ENCODE results near the gene FOXL3.
"Not testable (repeated sequence)": the region's sequence is repeated elsewhere in the genome, so short reads cannot be mapped to it uniquely, and the experiment has no call there.

The FOXL3 gene

DNA sequence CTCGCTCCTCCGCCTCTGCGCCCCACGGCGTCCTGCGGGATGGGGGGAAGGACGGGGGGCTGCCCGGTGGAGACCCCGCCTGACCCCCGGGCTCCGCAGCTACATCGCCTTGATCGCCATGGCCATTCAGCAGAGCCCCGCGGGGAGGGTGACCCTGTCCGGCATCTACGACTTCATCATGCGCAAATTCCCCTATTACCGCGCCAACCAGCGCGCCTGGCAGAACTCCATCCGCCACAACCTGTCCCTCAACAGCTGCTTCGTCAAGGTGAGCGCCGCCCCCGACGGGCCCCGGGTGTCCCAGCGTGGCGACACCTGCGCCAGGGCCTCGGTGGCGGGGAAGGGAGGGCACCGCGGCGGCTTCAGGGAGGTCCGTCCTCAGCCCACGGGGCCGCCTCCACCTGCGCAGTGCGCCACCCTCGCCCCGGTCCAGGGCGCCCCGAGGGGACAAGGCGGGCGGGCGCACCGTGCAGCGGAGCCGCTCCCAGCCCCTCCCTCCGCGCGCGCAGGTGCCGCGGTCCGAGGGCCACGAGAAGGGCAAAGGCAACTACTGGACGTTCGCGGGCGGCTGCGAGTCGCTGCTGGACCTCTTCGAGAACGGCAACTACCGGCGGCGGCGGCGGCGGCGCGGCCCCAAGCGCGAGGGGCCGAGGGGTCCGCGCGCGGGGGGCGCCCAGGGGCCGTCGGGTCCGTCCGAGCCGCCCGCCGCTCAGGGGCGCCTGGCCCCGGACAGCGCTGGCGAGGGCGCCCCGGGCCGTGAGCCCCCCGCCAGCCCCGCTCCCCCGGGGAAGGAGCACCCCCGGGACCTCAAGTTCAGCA lies 793 bp downstream of the FOXL3 start:
- DNase-seq: no peak

DNA sequence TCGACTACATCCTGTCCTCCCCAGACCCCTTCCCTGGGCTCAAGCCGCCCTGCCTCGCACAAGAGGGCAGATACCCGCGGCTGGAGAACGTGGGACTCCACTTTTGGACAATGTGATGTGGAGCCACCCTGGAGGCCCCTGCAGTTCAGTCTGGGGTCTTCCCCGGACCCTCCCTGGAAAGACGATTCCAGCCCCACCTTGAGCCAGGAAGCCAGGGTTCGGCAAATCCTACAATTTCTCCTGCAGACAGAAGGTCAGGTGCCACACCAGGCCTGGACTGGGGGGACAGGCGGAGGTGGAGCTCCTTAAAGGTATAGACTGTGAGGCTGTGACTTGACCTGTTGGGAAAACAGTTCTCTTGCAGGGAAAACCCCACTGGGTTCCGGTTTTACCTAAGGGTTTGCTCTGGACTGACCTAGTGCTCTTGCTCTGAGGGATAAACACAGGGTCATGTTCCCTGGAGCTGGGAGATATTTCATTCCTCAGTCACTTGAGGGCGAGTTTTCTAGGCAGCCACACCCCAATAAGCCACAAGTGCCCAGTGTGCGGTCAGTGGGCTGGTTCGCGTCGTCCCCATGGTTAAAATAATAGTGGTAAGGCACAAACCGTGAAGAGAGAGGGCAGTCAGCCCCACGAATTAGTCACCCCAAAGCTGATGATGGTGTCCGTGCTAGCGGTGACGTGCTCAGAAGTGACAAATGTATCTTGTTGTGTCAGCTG lies 1.6 kb downstream of the FOXL3 start:
- no peak for DNase-seq

DNA sequence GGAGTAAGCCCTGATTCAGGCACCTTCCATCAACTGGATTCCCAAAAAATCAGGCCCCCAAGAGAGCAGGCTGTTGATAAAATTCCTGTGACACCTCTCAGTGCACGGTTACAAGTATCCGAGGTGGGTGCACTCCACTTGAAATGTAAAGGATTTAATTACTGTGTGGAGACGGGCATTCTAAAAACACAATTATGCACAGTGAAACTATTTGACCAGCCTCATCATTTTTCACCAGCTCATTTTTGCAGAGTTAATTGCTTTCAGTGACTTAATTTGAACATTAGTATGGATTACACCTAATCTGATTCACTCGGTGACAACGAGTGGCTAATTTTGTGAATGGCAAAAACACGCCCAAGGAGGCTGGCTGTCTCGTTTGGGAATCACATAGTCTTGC lies 2.3 kb downstream of the FOXL3 start:
- DNase-seq: no peak

DNA sequence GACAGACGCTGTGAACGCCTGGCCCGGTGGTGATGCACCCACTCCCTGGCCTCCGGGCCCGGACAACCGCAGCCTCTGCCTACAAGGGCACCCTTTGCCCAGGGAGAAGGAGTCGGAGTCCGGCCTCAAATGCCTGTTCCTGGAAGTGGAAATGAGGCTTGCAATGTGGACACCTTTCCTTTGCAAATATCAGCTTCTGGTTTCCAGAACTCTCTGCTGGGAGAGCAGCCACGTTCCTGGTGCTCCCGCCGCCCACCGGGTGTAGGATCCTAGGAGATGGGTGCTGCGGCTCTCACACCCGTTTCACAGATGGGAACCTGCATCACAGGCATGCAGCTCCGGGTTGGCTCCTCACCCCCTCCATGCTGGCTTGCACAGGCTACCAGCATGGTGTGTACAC lies 2.9 kb downstream of the FOXL3 start:
- DNase-seq: no peak

DNA sequence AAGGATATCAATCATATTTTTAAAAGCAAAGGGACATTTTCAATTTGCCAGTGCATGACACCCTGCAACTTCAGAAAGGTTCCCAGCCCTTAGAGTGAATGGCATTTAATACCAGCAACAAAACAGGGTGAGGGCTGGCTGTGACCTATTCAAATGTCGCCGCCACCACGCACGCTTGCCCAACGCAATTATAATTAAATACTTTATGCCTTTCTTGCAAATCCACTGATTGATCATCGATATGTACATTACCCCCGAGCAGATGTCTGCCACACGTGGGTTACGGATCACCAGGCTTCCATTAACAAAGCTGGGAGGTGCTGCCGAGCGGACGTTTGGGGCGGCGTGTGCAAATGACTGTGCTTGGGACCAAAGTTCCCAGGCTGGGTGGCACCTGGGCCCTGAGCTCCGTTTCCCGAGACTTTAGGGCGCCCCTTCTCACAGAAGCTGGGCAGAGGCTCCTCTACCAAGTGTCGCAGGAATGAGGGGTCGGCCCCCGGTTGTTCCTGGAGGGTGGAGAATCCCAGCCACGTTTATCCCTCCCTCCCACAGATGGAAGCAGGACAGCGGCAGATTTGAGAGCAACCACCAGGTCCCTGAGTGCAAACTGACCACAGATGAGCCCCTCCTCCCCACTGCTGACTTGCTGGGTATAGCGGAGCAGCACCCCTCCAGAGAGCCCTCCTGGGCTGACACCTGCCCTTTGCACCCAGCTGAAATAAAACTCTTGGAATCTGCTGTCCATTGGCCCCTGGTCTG lies 3.9 kb downstream of the FOXL3 start:
- no peak for DNase-seq

DNA sequence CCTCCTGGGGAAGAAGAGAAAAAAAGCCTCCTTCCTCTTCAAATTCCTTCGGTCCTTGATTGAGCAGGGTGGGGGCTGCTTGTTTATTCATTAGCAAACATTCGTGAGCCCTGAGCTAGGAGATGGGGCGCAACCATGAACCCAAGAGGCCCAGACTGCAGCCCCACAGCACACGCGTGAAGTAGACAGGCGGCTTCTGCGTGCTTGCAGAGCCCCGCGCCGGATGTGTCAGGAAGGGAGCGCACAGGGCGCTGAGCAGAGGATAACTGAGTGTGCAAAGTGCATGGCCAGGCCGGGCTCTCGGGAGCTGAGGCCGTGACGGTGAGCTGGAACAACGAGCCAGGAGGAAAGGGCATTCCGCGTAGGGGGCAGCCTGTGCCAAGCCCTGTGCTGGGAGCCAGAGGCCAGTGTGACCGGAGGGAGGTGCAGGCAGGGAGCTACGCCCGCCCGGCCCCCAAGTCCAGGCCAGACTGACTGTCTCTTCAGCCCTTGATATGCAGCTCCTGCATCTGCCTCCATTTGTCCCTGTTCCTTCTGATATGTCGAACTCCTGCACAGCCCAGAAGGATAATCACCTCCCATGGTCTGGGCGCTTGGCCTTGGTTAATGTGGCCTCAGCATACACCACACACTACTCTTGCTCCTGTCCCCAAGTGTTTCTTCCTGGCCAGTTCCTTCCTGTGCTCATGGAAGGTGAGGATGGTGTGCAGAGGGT lies 4.6 kb downstream of the FOXL3 start:
- DNase-seq: no peak

DNA sequence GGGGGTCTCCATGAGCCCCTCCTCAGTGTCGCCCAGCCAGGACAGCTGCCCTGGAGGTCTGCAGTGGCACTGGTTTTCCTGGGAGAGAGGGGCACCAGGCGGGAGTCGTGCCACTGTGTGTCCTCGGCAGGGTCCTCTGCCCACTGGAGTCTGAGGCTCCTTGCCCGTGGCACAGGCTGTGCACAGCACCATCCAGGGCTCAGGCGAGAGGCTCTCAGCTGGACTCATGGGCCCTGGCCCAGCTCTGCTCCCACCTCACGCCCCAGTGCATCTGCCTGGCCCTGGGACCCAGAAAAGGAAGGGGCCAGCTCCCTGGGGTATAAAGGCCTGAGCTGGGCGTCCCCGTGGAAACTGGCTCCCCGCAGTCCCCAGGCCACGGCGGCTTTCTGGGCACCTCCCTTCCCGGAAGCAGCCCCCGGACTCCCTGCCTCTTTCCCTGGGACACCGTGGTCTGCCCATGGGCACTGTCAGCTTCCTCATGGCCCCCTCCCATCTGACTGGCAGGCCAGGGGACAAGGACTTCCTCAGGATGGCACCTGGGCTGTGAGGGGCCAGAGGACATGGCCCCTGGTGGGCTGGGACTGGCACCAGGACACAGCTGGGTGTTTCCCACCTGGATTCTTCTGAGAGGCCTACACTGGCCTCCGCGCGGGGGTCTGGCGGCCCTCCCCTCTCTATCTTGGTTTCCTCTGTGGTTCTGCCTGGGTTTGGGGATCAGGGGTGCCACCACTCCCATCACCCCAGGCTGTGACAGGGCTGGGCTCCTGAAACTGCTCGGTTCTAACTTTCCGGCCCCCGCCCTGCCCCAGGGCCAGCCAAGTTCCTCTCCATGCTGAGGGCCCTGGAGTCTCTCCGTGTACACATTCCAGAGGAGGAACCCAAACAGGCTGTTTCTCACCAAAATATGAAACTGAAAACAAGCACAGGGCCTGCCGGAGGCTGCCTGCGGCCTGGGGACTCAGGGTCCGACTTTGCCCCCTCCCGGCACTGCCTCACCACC lies 5.5 kb downstream of the FOXL3 start:
- no peak for DNase-seq

DNA sequence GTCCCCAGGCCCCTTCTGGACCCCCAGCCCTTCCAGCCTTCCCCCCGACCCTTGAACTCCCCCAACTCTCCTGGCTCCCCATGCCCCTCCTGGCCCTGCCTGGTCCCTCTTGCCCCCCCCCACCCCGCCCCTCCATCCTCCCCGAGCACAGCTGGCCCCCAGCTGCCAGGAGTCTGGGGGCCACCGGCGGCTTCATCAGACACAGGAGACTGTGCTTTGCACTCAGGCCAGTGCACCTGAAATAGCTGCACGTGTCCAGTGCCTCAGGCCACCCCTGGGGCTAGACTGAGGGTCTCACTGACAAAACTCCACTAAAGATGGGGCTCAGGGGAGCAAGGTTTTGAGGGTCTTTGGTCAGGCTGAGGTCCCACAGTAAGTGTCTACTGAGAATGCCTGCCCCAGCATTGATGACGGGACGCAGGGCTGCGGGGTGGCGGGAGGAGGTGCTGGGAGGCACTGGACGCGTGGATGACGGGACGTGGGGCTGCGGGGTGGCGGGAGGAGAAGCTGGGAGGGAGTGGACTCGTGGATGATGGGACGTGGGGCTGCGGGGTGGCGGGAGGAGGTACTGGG lies 6.5 kb downstream of the FOXL3 start:
- DNase-seq: no peak

DNA sequence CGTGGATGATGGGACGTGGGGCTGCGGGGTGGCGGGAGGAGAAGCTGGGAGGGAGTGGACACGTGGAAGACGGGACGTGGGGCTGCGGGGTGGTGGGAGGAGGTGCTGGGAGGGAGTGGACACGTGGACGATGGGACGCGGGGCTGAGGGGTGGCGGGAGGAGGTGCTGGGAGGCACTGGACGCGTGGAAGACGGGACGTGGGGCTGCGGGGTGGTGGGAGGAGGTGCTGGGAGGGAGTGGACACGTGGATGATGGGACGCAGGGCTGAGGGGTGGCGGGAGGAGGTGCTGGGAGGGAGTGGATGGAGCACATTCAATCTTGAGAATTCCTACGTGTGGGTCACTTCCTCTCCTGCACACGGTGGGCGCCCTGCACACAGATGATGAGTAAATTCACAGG lies 7.2 kb downstream of the FOXL3 start:
- not testable (repeated sequence) for DNase-seq

DNA sequence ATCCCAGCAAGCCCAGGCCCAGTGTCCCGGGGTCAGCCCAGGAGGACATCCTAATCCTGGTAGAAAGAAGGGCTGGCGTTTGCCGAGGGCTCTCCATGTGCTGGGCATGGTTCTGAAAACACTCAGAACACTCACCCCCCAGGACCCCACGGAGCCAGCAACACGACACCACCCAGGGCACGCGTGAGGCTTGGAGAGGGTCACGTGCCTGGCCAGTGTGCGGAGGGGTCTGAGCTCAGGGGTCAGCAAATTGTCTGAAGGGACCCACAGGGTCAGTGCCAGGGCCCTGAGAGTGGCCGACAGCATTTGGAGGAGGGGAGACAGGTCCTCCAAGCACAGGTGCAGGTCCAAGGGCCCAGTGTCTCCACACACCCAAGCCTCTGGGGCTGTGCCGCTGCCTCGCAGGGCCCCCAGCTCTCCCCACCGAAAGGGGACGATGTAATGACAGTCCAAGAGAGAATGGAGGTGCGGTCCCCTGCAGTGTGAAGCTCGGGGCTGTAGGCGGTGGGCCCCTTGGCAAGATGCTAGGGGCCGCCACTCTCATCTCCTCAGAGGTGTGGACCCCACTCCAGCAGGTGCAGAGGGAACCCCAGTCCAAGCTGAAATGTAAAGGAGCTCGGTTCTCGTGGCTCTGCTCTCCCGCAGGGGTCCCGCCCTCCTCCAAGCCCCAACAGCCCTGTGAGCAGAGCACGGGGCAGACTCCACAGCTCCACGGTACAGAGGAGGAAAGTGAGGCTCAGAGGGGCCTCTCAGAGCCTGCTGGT lies 7.8 kb downstream of the FOXL3 start:
- no peak for DNase-seq

DNA sequence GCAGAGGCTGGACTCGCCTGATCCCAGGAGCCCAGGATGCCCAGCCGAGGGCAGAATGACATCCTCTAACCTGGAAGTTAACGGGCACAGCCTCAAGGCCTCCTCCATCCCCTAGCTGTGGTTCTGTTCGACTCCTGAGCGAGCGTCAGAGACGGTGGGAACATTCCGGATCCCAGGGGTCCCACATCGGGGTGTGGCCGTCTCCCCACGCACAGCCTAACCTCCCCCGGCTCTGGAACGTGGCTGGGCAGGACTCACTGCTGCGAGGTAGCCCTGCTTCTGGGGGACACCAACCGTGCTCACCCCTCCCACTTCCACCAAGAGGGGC lies 8.4 kb downstream of the FOXL3 start:
- DNase-seq: no peak

DNA sequence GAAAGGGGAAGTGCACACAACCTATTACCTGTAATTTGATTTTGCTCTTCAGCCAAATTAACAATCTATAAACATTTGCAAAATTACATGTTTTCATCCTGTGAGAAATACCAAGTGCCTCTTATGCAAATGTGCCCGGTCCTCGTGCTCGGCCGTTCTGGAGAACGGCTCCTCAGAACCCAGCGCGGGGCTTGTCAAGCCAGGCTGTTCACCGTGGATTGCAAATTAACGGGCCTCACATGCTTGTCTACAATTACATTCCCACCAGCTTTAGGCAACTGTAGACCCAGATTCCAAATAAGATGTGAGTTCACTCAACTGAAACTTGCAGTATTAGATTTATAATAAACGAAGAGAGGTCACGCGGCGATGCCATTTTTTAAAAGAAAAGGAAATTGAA lies 8.8 kb downstream of the FOXL3 start:
- no peak for DNase-seq

DNA sequence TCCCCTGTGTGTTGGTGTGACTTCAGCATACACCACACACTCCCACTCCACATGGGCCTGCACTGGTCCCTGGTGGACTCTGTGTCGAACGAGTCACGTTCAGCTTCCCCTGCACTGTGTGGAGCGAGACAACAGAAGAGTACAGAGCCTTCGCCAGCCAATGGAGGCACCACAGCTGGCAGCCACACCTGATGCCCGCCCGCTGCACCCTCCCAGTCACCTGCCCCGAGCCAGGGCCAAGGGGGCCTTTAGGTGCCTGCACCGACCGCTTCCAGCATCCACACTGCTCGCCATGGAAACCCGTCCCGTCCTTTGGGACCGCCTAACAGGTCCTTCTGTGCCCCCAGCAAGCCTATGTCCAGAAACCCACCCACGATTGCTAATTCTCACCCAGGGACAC lies 9.2 kb downstream of the FOXL3 start:
- no peak for DNase-seq

DNA sequence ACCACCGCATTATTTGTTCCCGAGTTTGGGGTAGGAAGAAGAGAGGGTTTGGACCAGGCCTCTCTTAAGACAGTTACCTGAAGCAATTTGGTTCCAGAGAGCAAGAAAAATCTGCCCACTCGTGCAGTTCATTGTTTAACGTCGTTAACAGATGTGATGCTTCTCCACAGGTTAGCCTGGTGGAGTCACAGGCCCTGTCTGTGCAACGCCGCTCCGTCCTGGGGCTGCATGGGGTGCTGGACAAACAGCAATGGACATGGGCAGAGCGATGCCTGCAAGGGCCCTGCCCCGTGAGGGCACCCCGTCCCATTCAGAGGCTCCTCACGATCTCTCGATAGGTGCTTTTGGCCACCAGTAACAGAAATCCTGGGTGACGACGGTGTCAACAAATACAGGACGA lies 9.7 kb downstream of the FOXL3 start:
- no peak for DNase-seq

DNA sequence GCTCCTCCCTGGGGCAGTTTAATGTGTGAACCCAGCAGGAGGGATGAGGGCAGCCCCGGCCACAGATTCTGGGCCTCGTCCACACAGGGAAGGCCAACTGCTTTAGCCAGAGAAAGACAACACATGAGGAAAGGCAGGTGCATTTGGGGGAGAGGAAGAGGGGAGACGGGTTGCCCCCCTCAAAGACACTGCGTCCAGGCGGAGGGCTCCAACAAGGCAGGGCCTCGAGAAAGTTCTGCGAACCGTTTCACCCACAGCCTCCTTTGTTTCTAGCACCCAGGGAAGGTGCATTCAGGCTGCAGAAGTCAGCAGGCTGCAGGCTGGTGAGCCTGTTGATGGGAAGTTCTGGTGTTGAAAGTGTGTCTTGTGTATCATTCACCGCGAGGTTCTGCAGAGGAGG lies 10.1 kb downstream of the FOXL3 start:
- DNase-seq: no peak

DNA sequence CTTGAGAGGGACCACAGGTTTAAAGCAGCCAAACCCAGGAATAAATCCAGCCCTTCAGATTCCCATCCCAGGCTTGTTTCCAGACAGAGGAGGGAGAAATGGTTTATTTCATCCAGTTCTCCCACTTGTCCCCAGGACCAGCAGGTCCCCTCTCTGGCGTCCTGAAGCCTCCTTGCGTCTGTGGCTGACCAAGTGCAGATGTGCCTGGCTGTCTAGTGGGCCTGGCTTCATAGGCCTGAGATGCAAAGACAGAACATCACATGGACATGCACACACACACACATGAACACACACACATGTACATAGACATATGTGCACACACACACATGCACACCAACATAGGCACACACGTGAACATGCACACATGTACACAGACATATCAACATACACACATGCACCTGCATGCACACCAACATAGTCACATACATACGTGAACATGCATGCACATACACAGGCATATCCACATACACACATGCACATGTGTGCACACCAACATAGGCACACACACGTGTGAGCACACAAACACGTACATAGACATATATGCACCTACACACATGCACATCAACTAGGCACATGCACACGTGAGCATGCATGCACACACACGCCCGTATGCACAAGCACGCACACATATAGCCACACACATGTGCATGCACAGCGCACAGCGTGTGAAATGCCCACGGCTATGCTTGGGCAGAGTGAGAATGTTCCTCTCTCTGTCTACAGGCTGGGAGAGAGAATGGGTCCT lies 10.7 kb downstream of the FOXL3 start:
- DNase-seq: no peak

DNA sequence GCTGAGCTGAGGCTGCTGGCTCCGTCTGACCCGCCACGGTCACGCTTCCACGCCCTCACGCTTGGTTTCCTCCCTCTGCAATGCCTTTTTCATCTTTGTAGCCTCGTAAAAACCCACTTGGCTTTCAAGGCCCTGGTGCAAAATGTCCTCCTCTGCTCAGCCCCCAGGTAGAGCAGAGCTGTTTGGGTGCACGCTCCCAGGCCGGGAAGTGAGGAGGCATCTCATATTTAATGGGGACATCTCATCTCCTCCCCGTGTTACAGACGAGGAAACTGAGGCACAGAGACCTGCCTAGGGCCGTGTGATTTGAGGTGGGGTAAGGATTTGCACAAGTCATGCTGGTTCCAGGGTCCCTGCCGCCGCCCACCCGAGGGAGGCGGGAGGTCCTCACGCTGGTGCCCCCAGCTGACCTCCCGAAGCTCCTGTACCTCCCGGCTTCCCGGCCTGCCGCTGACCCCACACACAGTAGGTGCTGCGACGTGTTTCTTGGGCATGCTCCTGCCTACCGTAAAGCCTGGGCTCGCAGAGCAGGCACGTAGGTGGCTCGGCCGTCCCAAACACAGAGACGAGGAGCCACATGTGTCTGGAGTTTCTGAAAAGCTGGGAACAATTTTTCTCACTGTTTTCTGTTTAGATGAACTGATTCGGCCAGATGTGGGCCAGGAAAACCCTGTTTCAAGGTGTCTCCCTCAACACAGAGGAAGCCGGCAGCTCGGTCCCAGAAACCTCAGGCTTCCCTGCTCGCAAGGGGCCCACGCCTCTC lies 11.5 kb downstream of the FOXL3 start:
- DNase-seq: no peak

DNA sequence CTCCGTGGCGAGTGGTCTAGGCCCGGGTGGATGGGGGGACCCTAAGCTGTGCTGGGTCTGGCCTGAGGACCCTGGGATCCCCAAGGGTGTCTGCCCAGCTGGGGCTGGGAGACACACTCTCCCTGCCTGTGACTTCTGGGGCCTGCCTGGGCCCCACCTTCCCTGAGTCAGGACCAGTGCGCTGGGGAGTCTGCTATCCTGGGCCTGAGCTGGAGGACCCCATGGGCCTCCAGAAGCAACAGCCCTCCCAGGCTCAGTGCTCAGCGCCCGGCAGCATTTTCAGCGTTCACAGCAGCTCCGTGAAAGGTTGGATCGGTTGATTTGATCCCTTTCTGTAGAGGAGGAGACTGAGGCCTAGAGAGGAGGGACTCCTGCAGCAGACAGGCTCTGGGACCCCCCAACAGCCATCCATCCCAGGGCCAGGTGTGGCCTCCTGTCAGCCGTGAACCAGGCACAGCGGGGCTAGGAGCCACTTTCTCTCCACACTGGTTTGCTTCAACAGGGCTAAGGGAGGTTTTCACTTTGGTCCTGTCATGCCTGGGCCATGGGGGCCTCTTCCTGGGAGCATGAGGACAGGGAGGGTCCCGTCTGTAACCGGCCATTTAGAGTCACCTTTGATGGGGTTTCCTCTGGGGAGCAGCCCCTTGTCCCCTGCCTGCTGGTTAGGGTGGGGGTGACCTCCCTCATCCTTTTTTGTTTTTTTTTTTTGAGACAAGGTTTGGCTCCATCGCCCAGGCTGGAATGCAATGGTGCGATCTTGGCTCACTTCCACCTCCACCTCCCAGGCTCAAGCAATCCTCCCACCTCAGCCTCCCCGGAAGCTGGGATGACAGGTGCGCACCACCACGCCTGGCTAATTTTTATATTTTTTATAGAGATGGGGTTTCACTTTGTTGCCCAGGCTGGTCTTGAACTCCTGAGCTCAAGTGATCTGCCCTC lies 12.4 kb downstream of the FOXL3 start:
- no peak for DNase-seq

Data from fibroblast of skin of scalp (primary cell).